HepG2 (cell line): ENCODE measurements around the gene BAG3. TPM values are rescaled to one million over a fixed set of nuclear protein-coding genes. Genes with fewer than 3 reads are reported as not detected.

Experiments used
- AGO2 ChIP-seq: fragments of 200-400 bp; formaldehyde crosslinking; optimal IDR thresholded peaks from 2 replicates; pipeline ENCODE3; 2017; ENCODE audit warnings: mild to moderate bottlenecking, low read depth, low read length, moderate library complexity
- ARID2 ChIP-seq: sonication (generic); formaldehyde crosslinking; IDR thresholded peaks from 2 replicates; pipeline ENCODE4 v1.8.1; 2022; ENCODE audit warnings: mild to moderate bottlenecking, missing genetic modification reagents, borderline replicate concordance
- ATF7-NPFF ChIP-seq: sonication (generic); formaldehyde crosslinking; IDR thresholded peaks from 2 replicates; pipeline ENCODE4 v1.8.1; 2023; ENCODE audit warnings: mild to moderate bottlenecking, low read depth, missing genetic modification reagents, moderate library complexity
- HDAC1 ChIP-seq: sonication (generic); formaldehyde crosslinking; IDR thresholded peaks from 2 replicates; pipeline ENCODE4 v1.5.1; 2020; ENCODE audit warnings: mild to moderate bottlenecking, missing genetic modification reagents
- HDAC2 ChIP-seq: sonication (generic); formaldehyde crosslinking; IDR thresholded peaks from 2 replicates; pipeline ENCODE4 v1.4.0; 2020; ENCODE audit warnings: missing genetic modification reagents
- HINFP ChIP-seq: sonication (generic); formaldehyde crosslinking; IDR thresholded peaks from 2 replicates; pipeline ENCODE4 v1.4.0; 2020; ENCODE audit warnings: low read depth, mild to moderate bottlenecking, missing genetic modification reagents
- HOXA3 ChIP-seq: sonication (generic); formaldehyde crosslinking; IDR thresholded peaks from 2 replicates; pipeline ENCODE4 v1.5.0; 2020; ENCODE audit warnings: missing genetic modification reagents
- MED1 ChIP-seq: sonication (generic); formaldehyde crosslinking; IDR thresholded peaks from 2 replicates; pipeline ENCODE4 v1.4.0; 2020; ENCODE audit warnings: missing genetic modification reagents
- MTERF4 ChIP-seq: sonication (generic); formaldehyde crosslinking; IDR thresholded peaks from 2 replicates; pipeline ENCODE4 v1.8.0; 2023; ENCODE audit warnings: mild to moderate bottlenecking, missing genetic modification reagents
- MTF1 ChIP-seq: sonication (generic); formaldehyde crosslinking; IDR thresholded peaks from 2 replicates; pipeline ENCODE4 v1.5.0; 2020; ENCODE audit warnings: missing genetic modification reagents
- MXD4 ChIP-seq: IDR thresholded peaks from 2 replicates; pipeline ENCODE4 v1.6.1; 2016; ENCODE audit warnings: mild to moderate bottlenecking, missing biosample characterization, missing genetic modification reagents
- MZF1 ChIP-seq: sonication (generic); formaldehyde crosslinking; IDR thresholded peaks from 2 replicates; pipeline ENCODE4 v1.8.1; 2023; ENCODE audit warnings: mild to moderate bottlenecking, missing genetic modification reagents, borderline replicate concordance
- NFKBIZ ChIP-seq: IDR thresholded peaks from 2 replicates; pipeline ENCODE4 v1.6.1; 2018; ENCODE audit warnings: missing genetic modification reagents, missing compliant biosample characterization
- PHF5A ChIP-seq: IDR thresholded peaks from one replicate; pipeline ENCODE4 v1.6.1; 2018; ENCODE audit warnings: low read depth, missing genetic modification reagents; ENCODE audit not compliant: unreplicated experiment
- SMYD3 ChIP-seq: sonication (generic); formaldehyde crosslinking; IDR thresholded peaks from 2 replicates; pipeline ENCODE4 v1.8.1; 2023; ENCODE audit warnings: mild to moderate bottlenecking, missing genetic modification reagents
- YEATS4 ChIP-seq: sonication (generic); formaldehyde crosslinking; IDR thresholded peaks from 2 replicates; pipeline ENCODE4 v1.4.0; 2020; ENCODE audit warnings: missing genetic modification reagents, borderline replicate concordance
- ZBTB37 ChIP-seq: sonication (generic); formaldehyde crosslinking; IDR thresholded peaks from 2 replicates; pipeline ENCODE4 v1.4.0; 2020; ENCODE audit warnings: mild to moderate bottlenecking, missing genetic modification reagents
- ZFY ChIP-seq: sonication (generic); formaldehyde crosslinking; IDR thresholded peaks from 2 replicates; pipeline ENCODE4 v1.4.0; 2020; ENCODE audit warnings: missing genetic modification reagents
- ZMYM3 ChIP-seq: sonication (generic); formaldehyde crosslinking; IDR thresholded peaks from 2 replicates; pipeline ENCODE4 v1.5.1; 2020; ENCODE audit warnings: mild to moderate bottlenecking, missing genetic modification reagents
- ZNF367 ChIP-seq: sonication (generic); formaldehyde crosslinking; IDR thresholded peaks from 2 replicates; pipeline ENCODE4 v1.4.0; 2020; ENCODE audit warnings: missing genetic modification reagents, borderline replicate concordance
- ZNF549 ChIP-seq: sonication (generic); formaldehyde crosslinking; IDR thresholded peaks from 2 replicates; pipeline ENCODE4 v1.5.0; 2020; ENCODE audit warnings: missing genetic modification reagents
- ZNF556 ChIP-seq: sonication (generic); formaldehyde crosslinking; IDR thresholded peaks from 2 replicates; pipeline ENCODE4 v1.4.0; 2020; ENCODE audit warnings: mild to moderate bottlenecking, missing genetic modification reagents, borderline replicate concordance
- polyA plus RNA-seq, 8 experiments: library from polyadenylated mRNA; depleted of rRNA in 3 of 8; stranded (reverse) in 7 of 8; unstranded in 1 of 8; fragments of >200 nt; fragmentation: Illumina TruSeq in 4 of 8; extraction: Trizol in 4 of 8; gene quantifications; 2 replicates each; pipeline versions ENCODE4 v1.2.1 to v1.2.3, GENCODE V29; 2011 to 2016; ENCODE audit warnings: low read depth in 4 of 8, missing spikeins in 1 of 8, mixed read lengths in 1 of 8; ENCODE audit not compliant: insufficient read depth in 1 of 8
- total RNA-seq, 5 experiments: library from RNA; depleted of rRNA; stranded (reverse); fragments of >200 nt; fragmentation: Illumina TruSeq; extraction: Trizol; gene quantifications; 2 replicates each; pipeline ENCODE4 v1.2.3, GENCODE V29; 2016; ENCODE audit warnings: low read depth in 1 of 5
- TF ChIP-seq, protein P1 (sequence below): sonication (generic); formaldehyde crosslinking; IDR thresholded peaks from 2 replicates; pipeline ENCODE4 v1.8.0; 2022; ENCODE audit warnings: mild to moderate bottlenecking, missing genetic modification reagents, moderate library complexity
- TF ChIP-seq, protein P2 (sequence below): IDR thresholded peaks from 2 replicates; pipeline ENCODE4 v1.6.1; 2016; ENCODE audit warnings: mild to moderate bottlenecking
- TF ChIP-seq, protein P3 (sequence below): sonication (generic); formaldehyde crosslinking; IDR thresholded peaks from 2 replicates; pipeline ENCODE4 v1.5.0; 2020; ENCODE audit warnings: missing genetic modification reagents

Gene BAG3
- total and polyA plus RNA-seq, 2 of the 13 experiments (the other 11 are each of a cell fraction or from before 2014, with no cell fraction given): 2.9 to 6.7 TPM

- no peak for TF ChIP-seq HINFP (CRISPR knock-in tag)
- TF ChIP-seq ZNF367 (CRISPR knock-in tag): no peak
- TF ChIP-seq HOXA3 (CRISPR knock-in tag): no peak
- no peak for TF ChIP-seq AGO2
- TF ChIP-seq PHF5A: no peak
- no peak for TF ChIP-seq MTERF4 (CRISPR knock-in tag)
- TF ChIP-seq MED1: peak; percentile 25; the same call in 1 of the 2 replicates
- TF ChIP-seq HDAC2 (CRISPR knock-in tag): no peak
- TF ChIP-seq SMYD3 (CRISPR knock-in tag): no peak
- TF ChIP-seq, protein P1, sequence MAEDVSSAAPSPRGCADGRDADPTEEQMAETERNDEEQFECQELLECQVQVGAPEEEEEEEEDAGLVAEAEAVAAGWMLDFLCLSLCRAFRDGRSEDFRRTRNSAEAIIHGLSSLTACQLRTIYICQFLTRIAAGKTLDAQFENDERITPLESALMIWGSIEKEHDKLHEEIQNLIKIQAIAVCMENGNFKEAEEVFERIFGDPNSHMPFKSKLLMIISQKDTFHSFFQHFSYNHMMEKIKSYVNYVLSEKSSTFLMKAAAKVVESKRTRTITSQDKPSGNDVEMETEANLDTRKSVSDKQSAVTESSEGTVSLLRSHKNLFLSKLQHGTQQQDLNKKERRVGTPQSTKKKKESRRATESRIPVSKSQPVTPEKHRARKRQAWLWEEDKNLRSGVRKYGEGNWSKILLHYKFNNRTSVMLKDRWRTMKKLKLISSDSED (CRISPR knock-in tag): no peak
- TF ChIP-seq, protein P2, sequence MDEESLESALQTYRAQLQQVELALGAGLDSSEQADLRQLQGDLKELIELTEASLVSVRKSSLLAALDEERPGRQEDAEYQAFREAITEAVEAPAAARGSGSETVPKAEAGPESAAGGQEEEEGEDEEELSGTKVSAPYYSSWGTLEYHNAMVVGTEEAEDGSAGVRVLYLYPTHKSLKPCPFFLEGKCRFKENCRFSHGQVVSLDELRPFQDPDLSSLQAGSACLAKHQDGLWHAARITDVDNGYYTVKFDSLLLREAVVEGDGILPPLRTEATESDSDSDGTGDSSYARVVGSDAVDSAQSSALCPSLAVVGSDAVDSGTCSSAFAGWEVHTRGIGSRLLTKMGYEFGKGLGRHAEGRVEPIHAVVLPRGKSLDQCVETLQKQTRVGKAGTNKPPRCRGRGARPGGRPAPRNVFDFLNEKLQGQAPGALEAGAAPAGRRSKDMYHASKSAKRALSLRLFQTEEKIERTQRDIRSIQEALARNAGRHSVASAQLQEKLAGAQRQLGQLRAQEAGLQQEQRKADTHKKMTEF (CRISPR knock-in tag): no peak
- TF ChIP-seq ARID2 (CRISPR knock-in tag): no peak
- TF ChIP-seq MXD4: 0 out of 2 replicates have a peak, but pooled peaks have one; percentile 21
- TF ChIP-seq MZF1: no peak
- no peak for TF ChIP-seq ZNF556 (CRISPR knock-in tag)
- no peak for TF ChIP-seq ZFY (CRISPR knock-in tag)
- TF ChIP-seq, protein P3, sequence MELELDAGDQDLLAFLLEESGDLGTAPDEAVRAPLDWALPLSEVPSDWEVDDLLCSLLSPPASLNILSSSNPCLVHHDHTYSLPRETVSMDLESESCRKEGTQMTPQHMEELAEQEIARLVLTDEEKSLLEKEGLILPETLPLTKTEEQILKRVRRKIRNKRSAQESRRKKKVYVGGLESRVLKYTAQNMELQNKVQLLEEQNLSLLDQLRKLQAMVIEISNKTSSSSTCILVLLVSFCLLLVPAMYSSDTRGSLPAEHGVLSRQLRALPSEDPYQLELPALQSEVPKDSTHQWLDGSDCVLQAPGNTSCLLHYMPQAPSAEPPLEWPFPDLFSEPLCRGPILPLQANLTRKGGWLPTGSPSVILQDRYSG: no peak
- 0 out of 2 replicates have a peak, but pooled peaks have one; percentile 19 for TF ChIP-seq ZBTB37 (CRISPR knock-in tag)
- no peak for TF ChIP-seq YEATS4 (CRISPR knock-in tag)
- TF ChIP-seq ZMYM3 (CRISPR knock-in tag): 0 out of 2 replicates have a peak, but pooled peaks have one; percentile 12
- 0 out of 2 replicates have a peak, but pooled peaks have one; percentile 39 for TF ChIP-seq HDAC1
- no peak for TF ChIP-seq ZNF549 (CRISPR knock-in tag)
- TF ChIP-seq ATF7-NPFF (CRISPR knock-in tag): no peak
- TF ChIP-seq MTF1 (CRISPR knock-in tag): no peak
- TF ChIP-seq NFKBIZ (CRISPR knock-in tag): no peak
Observed at GRCh38 chr10:119723624-119724023, 72.4 kb downstream of the BAG3 start (continued).
